WTC11 (cell line): ENCODE data around the gene XBP1. TPM values are rescaled to one million over a fixed set of nuclear protein-coding genes. Genes with fewer than 3 reads are reported as not detected.
"Not testable (repeated sequence)": the region's sequence is repeated elsewhere in the genome, so short reads cannot be mapped to it uniquely, and the experiment has no call there.

Source experiments
- ATAC-seq: fragments of 200-7000 bp; cut with Tn5 transposase; 2 replicates; pipeline ENCODE4 v1.10.0; 2021; ENCODE audit warnings: mild to moderate bottlenecking, moderate library complexity
- CTCF ChIA-PET: fragments of 300-600 bp; sonication (Branson Sonifier 250); formaldehyde crosslinking; loops from one replicate; lab custom pipeline; 2021; ENCODE audit warnings: antibody characterized with exemption; lab: Charles Lee
- POLR2A ChIA-PET: fragments of 350-600 bp; sonication (Branson Sonifier 250); formaldehyde crosslinking; loops from one replicate; lab custom pipeline; 2021; ENCODE audit warnings: antibody characterized with exemption; lab: Charles Lee
- DNase-seq: peaks from one replicate; pipeline ENCODE4 v3.0.0; 2021; ENCODE audit warnings: low spot score
- H3K27ac Mint-ChIP-seq: 2 replicates; pipeline ENCODE4 v1.8.0; 2021; ENCODE audit warnings: mixed read lengths
- H3K27me3 Mint-ChIP-seq: 2 replicates; pipeline ENCODE4 v1.8.0; 2021; ENCODE audit warnings: low read depth, mild to moderate bottlenecking, moderate library complexity, mixed read lengths
- H3K36me3 Mint-ChIP-seq: 2 replicates; pipeline ENCODE4 v1.8.0; 2021; ENCODE audit warnings: mixed read lengths
- H3K4me1 Mint-ChIP-seq: 2 replicates; pipeline ENCODE4 v1.8.0; 2022; ENCODE audit warnings: mixed read lengths
- H3K4me3 Mint-ChIP-seq: 2 replicates; pipeline ENCODE4 v1.8.0; 2021; ENCODE audit warnings: mild to moderate bottlenecking, moderate library complexity, mixed read lengths
- H3K9me3 Mint-ChIP-seq: 2 replicates; pipeline ENCODE4 v1.8.0; 2021; ENCODE audit warnings: mixed read lengths
- ATF3 ChIP-seq: sonication (generic); formaldehyde crosslinking; conservative IDR thresholded peaks from 2 replicates; pipeline ENCODE4 v1.8.1; 2022; ENCODE audit warnings: mild to moderate bottlenecking, missing genetic modification reagents
- CTCF ChIP-seq: fragments of 200-600 bp; IDR thresholded peaks from 2 replicates; pipeline ENCODE4 v1.8.0; 2022; ENCODE audit warnings: antibody characterized with exemption
- EMX1 ChIP-seq: fragments of 250-450 bp; sonication (Bioruptor Pico); IDR thresholded peaks from 2 replicates; pipeline ENCODE4 v1.8.0; 2021; ENCODE audit warnings: mild to moderate bottlenecking
- ETV6 ChIP-seq: sonication (generic); formaldehyde crosslinking; IDR thresholded peaks from 2 replicates; pipeline ENCODE4 v1.8.1; 2022; ENCODE audit warnings: mild to moderate bottlenecking, missing genetic modification reagents
- FOXK1 ChIP-seq: sonication (generic); formaldehyde crosslinking; IDR thresholded peaks from 2 replicates; pipeline ENCODE4 v1.8.0; 2022; ENCODE audit warnings: mild to moderate bottlenecking, moderate library complexity, missing genetic modification reagents
- GABPB1 ChIP-seq: sonication (generic); formaldehyde crosslinking; IDR thresholded peaks from 2 replicates; pipeline ENCODE4 v1.8.1; 2023; ENCODE audit warnings: mild to moderate bottlenecking, missing genetic modification reagents
- HMGXB4 ChIP-seq: sonication (generic); formaldehyde crosslinking; IDR thresholded peaks from 2 replicates; pipeline ENCODE4 v1.8.1; 2023; ENCODE audit warnings: mild to moderate bottlenecking, moderate library complexity, missing genetic modification reagents
- IRF2 ChIP-seq: sonication (generic); formaldehyde crosslinking; IDR thresholded peaks from 2 replicates; pipeline ENCODE4 v1.8.0; 2022; ENCODE audit warnings: low read depth, missing genetic modification reagents, borderline replicate concordance
- OVOL2 ChIP-seq: fragments of 250-450 bp; sonication (Bioruptor Pico); IDR thresholded peaks from 2 replicates; pipeline ENCODE4 v1.9.0; 2021; ENCODE audit warnings: mild to moderate bottlenecking, borderline replicate concordance
- TCF7 ChIP-seq: sonication (generic); formaldehyde crosslinking; IDR thresholded peaks from 2 replicates; pipeline ENCODE4 v1.8.0; 2022; ENCODE audit warnings: mild to moderate bottlenecking, low read depth, missing genetic modification reagents, moderate library complexity
- ZBTB21 ChIP-seq: sonication (generic); formaldehyde crosslinking; IDR thresholded peaks from 2 replicates; pipeline ENCODE4 v1.8.1; 2023; ENCODE audit warnings: mild to moderate bottlenecking, missing genetic modification reagents, borderline replicate concordance
- ZBTB43 ChIP-seq: sonication (generic); formaldehyde crosslinking; IDR thresholded peaks from 2 replicates; pipeline ENCODE4 v1.8.1; 2023; ENCODE audit warnings: mild to moderate bottlenecking, missing genetic modification reagents
- ZNF232 ChIP-seq: sonication (generic); formaldehyde crosslinking; IDR thresholded peaks from 2 replicates; pipeline ENCODE4 v1.8.0; 2022; ENCODE audit warnings: mild to moderate bottlenecking, missing genetic modification reagents
- total RNA-seq: library from RNA; stranded (reverse); gene quantifications from 3 replicates; pipeline ENCODE4 v1.2.3, GENCODE V29; 2021

XBP1 gene
- total RNA-seq, 1 experiment from 2014 or later, result 127 TPM

GRCh38 chr22:28810821-28811491 is 10.6 kb upstream of the XBP1 start:
- DNase-seq (no peak), ATAC-seq (no peak)
- ChIA-PET POLR2A (no interaction called here), CTCF (interaction anchor here (1.4 kb wide), 1 partner anchor 18 kb away, joined by 3 read pairs; no protein-coding TSS in a partner anchor)
- H3K36me3 Mint-ChIP-seq, result 0 out of 2 replicates have a peak, but pooled peaks cover 5% of the 10 kb centered on the region
- no peak overlapping the region for H3K4me3 Mint-ChIP-seq
- TF ChIP-seq GABPB1 (CRISPR knock-in tag) (peak; percentile 28; the same call in 1 of the 2 replicates), ZBTB21 (CRISPR knock-in tag) (no peak)
- peaks cover 15% of the 10 kb centered on the region for H3K4me1 Mint-ChIP-seq
- H3K27me3 Mint-ChIP-seq, result no peaks in the 10 kb centered on the region
- H3K9me3 Mint-ChIP-seq, result no peaks in the 10 kb centered on the region
- no peak overlapping the region for H3K27ac Mint-ChIP-seq

- ChIA-PET POLR2A (interaction anchor here (1.4 kb wide), 1 partner anchor 8 kb away, joined by 4 read pairs; the partner anchor contains the start of gene XBP1), CTCF (interaction anchor here (0.7 to 1.7 kb wide), 2 partner anchors 10 to 21 kb away, joined by 3 to 4 read pairs; no protein-coding TSS in a partner anchor)
- Mint-ChIP-seq H3K9me3 (no peaks in the 10 kb centered on the region), H3K27me3 (no peaks in the 10 kb centered on the region), H3K4me1 (peaks cover 15% of the 10 kb centered on the region), H3K27ac (no peak overlapping the region), H3K36me3 (0 out of 2 replicates have a peak, but pooled peaks cover 5% of the 10 kb centered on the region), H3K4me3 (no peak overlapping the region)
- DNase-seq (no peak), ATAC-seq (no peak)
- TF ChIP-seq HMGXB4 (no peak), GABPB1 (CRISPR knock-in tag) (0 out of 2 replicates have a peak, but pooled peaks have one; percentile 17)
Measured at GRCh38 chr22:28808716-28809355, 8.5 kb upstream of the XBP1 start.

- ATAC-seq, H3K36me3 Mint-ChIP-seq, H3K4me3 Mint-ChIP-seq, H3K9me3 Mint-ChIP-seq, DNase-seq, POLR2A ChIA-PET, H3K27me3 Mint-ChIP-seq, H3K27ac Mint-ChIP-seq: not testable (repeated sequence)
- CTCF ChIA-PET, result interaction anchor here (0.7 to 1.7 kb wide), 2 partner anchors 236 to 339 kb away, joined by 3 to 4 read pairs; no protein-coding TSS in a partner anchor
- peaks cover 30% of the 10 kb centered on the region for H3K4me1 Mint-ChIP-seq
Measured at GRCh38 chr22:28805426-28805825, 5.1 kb upstream of the XBP1 start.

GRCh38 chr22:28802595-28803123 is 2.3 kb upstream of the XBP1 start:
- POLR2A ChIA-PET, result interaction anchor here (0.7 kb wide), 2 partner anchors 11 to 37 kb away, joined by 5 read pairs; no protein-coding TSS in a partner anchor
- peaks cover 18% of the 10 kb centered on the region for H3K36me3 Mint-ChIP-seq
- CTCF ChIA-PET, result interaction anchor here (0.6 to 0.8 kb wide), 2 partner anchors 234 to 237 kb away, joined by 3 to 5 read pairs; no protein-coding TSS in a partner anchor
- TF ChIP-seq FOXK1 (CRISPR knock-in tag) (no peak), ETV6 (CRISPR knock-in tag) (no peak), CTCF (no peak), TCF7 (no peak)
- peaks cover 34% of the 10 kb centered on the region for H3K4me1 Mint-ChIP-seq
- H3K9me3 Mint-ChIP-seq, result no peaks in the 10 kb centered on the region
- peak overlapping the region; percentile 87 for H3K27ac Mint-ChIP-seq
- ATAC-seq, result no peak
- no peaks in the 10 kb centered on the region for H3K27me3 Mint-ChIP-seq
- H3K4me3 Mint-ChIP-seq, result peak overlapping the region; percentile 51; the same call in 1 of the 2 replicates
- DNase-seq, result no peak

- peaks cover 24% of the 10 kb centered on the region for H3K36me3 Mint-ChIP-seq
- peak overlapping the region; percentile 87 for H3K27ac Mint-ChIP-seq
- no peaks in the 10 kb centered on the region for H3K27me3 Mint-ChIP-seq
- peaks cover 32% of the 10 kb centered on the region for H3K4me1 Mint-ChIP-seq
- ChIA-PET CTCF (interaction anchor here (0.8 kb wide), 1 partner anchor 235 kb away, joined by 3 read pairs; no protein-coding TSS in a partner anchor), POLR2A (no interaction called here)
- DNase-seq (no peak), ATAC-seq (no peak)
- no peaks in the 10 kb centered on the region for H3K9me3 Mint-ChIP-seq
- H3K4me3 Mint-ChIP-seq, result peak overlapping the region; percentile 51
- TF ChIP-seq ZBTB43 (no peak), ETV6 (CRISPR knock-in tag) (no peak), ATF3 (no peak), IRF2 (CRISPR knock-in tag) (no peak), EMX1 (CRISPR knock-in tag) (no peak), HMGXB4 (no peak), OVOL2 (no peak), ZNF232 (no peak), GABPB1 (CRISPR knock-in tag) (no peak)
Measured at GRCh38 chr22:28801845-28802594, 1.7 kb upstream of the XBP1 start.
